ENCODE data around the gene SPINT4. TPM values are rescaled to one million over a fixed set of nuclear protein-coding genes. Genes with fewer than 3 reads are reported as not detected.
"Not testable (repeated sequence)": the region's sequence is repeated elsewhere in the genome, so short reads cannot be mapped to it uniquely, and the experiment has no call there.

The SPINT4 gene
- total RNA-seq, 2 donors from 2014 or later, result not detected

GRCh38 chr20:45735988-45736387, 13.8 kb downstream of the SPINT4 start:
- ATAC-seq (no peak), DNase-seq (ENCODE audit: low spot score) (no peak)
- no peak overlapping the region for H3K27ac Mint-ChIP-seq
- H3K4me3 Mint-ChIP-seq, result no peak overlapping the region
- peaks cover 6% of the 10 kb centered on the region for H3K9me3 Mint-ChIP-seq
- H3K4me1 Mint-ChIP-seq (ENCODE audit: low read depth in 2 of 2), result no peaks in the 10 kb centered on the region
- peaks cover 16% of the 10 kb centered on the region for H3K36me3 Mint-ChIP-seq
- H3K27me3 Mint-ChIP-seq, result peaks cover 15 to 49% of the 10 kb centered on the region in 2 donors

GRCh38 chr20:45742596-45742995, 20.4 kb downstream of the SPINT4 start:
- DNase-seq (ENCODE audit: low spot score) (no peak), ATAC-seq (no peak)
- no peaks in the 10 kb centered on the region for H3K4me1 Mint-ChIP-seq (ENCODE audit: low read depth in 2 of 2)
- H3K27me3 Mint-ChIP-seq, result peaks cover 17 to 39% of the 10 kb centered on the region in 2 donors
- H3K36me3 Mint-ChIP-seq, result no peaks in the 10 kb centered on the region
- no peaks in the 10 kb centered on the region for H3K9me3 Mint-ChIP-seq
- no peak overlapping the region for H3K27ac Mint-ChIP-seq
- no peak overlapping the region for H3K4me3 Mint-ChIP-seq

GRCh38 chr20:45745015-45745414, 22.9 kb downstream of the SPINT4 start:
- no peak overlapping the region for H3K4me3 Mint-ChIP-seq
- no peaks in the 10 kb centered on the region for H3K9me3 Mint-ChIP-seq
- no peak for ATAC-seq
- H3K27me3 Mint-ChIP-seq, result peaks cover 29 to 55% of the 10 kb centered on the region in 2 donors
- H3K36me3 Mint-ChIP-seq, result no peaks in the 10 kb centered on the region
- H3K27ac Mint-ChIP-seq, result no peak overlapping the region
- H3K4me1 Mint-ChIP-seq (ENCODE audit: low read depth in 2 of 2), result no peaks in the 10 kb centered on the region
- no peak for DNase-seq (ENCODE audit: low spot score)

- H3K4me1 Mint-ChIP-seq (ENCODE audit: low read depth in 2 of 2), result peaks cover 0 to 5% of the 10 kb centered on the region in 2 donors
- no peak overlapping the region for H3K27ac Mint-ChIP-seq
- no peaks in the 10 kb centered on the region for H3K36me3 Mint-ChIP-seq
- H3K4me3 Mint-ChIP-seq, result no peak overlapping the region
- ATAC-seq (no peak), DNase-seq (ENCODE audit: low spot score) (no peak)
- H3K9me3 Mint-ChIP-seq, result no peaks in the 10 kb centered on the region
- H3K27me3 Mint-ChIP-seq, result peaks cover 24 to 56% of the 10 kb centered on the region in 2 donors
Observed at GRCh38 chr20:45751721-45752120, 29.6 kb downstream of the SPINT4 start.

- Mint-ChIP-seq H3K9me3 (no peaks in the 10 kb centered on the region), H3K27ac (no peak overlapping the region), H3K27me3 (peaks cover 21 to 45% of the 10 kb centered on the region in 2 donors), H3K36me3 (no peaks in the 10 kb centered on the region), H3K4me3 (no peak overlapping the region), H3K4me1 (ENCODE audit: low read depth in 2 of 2) (peaks cover 0 to 5% of the 10 kb centered on the region in 2 donors)
- no peak for DNase-seq (ENCODE audit: low spot score)
- ATAC-seq, result peak; percentile 60 to 72
Observed at GRCh38 chr20:45752746-45753145, 30.6 kb downstream of the SPINT4 start.

GRCh38 chr20:45758096-45758495, 35.9 kb downstream of the SPINT4 start:
- peaks cover 16 to 27% of the 10 kb centered on the region in 2 donors for H3K27me3 Mint-ChIP-seq
- ATAC-seq (no peak), DNase-seq (ENCODE audit: low spot score) (no peak)
- H3K27ac Mint-ChIP-seq, result no peak overlapping the region
- H3K4me1 Mint-ChIP-seq (ENCODE audit: low read depth in 2 of 2), result no peaks in the 10 kb centered on the region
- H3K4me3 Mint-ChIP-seq, result no peak overlapping the region
- no peaks in the 10 kb centered on the region for H3K36me3 Mint-ChIP-seq
- H3K9me3 Mint-ChIP-seq, result no peaks in the 10 kb centered on the region

GRCh38 chr20:45759921-45760320, 37.8 kb downstream of the SPINT4 start:
- not testable (repeated sequence) for H3K9me3 Mint-ChIP-seq; H3K36me3 Mint-ChIP-seq; H3K4me3 Mint-ChIP-seq; H3K27ac Mint-ChIP-seq; H3K4me1 Mint-ChIP-seq (ENCODE audit: low read depth in 2 of 2); ATAC-seq; DNase-seq (ENCODE audit: low spot score)
- H3K27me3 Mint-ChIP-seq, result peaks cover 10 to 21% of the 10 kb centered on the region in 2 donors

- H3K27ac Mint-ChIP-seq; ATAC-seq; H3K36me3 Mint-ChIP-seq; H3K4me1 Mint-ChIP-seq (ENCODE audit: low read depth in 2 of 2); H3K4me3 Mint-ChIP-seq; H3K9me3 Mint-ChIP-seq; DNase-seq (ENCODE audit: low spot score): not testable (repeated sequence)
- H3K27me3 Mint-ChIP-seq, result peaks cover 12 to 17% of the 10 kb centered on the region in 2 donors
Observed at GRCh38 chr20:45761966-45762365, 39.8 kb downstream of the SPINT4 start.

- not testable (repeated sequence) for H3K9me3 Mint-ChIP-seq; ATAC-seq; H3K36me3 Mint-ChIP-seq; H3K4me1 Mint-ChIP-seq (ENCODE audit: low read depth in 2 of 2); H3K4me3 Mint-ChIP-seq; H3K27ac Mint-ChIP-seq; DNase-seq (ENCODE audit: low spot score)
- peaks cover 12 to 17% of the 10 kb centered on the region in 2 donors for H3K27me3 Mint-ChIP-seq
Observed at GRCh38 chr20:45764618-45765282, 42.6 kb downstream of the SPINT4 start.

- Mint-ChIP-seq H3K36me3 (no peaks in the 10 kb centered on the region), H3K9me3 (no peaks in the 10 kb centered on the region), H3K27me3 (peaks cover 12% of the 10 kb centered on the region in 2 donors), H3K4me1 (ENCODE audit: low read depth in 2 of 2) (no peaks in the 10 kb centered on the region), H3K27ac (no peak overlapping the region), H3K4me3 (no peak overlapping the region)
- no peak for DNase-seq (ENCODE audit: low spot score)
- ATAC-seq, result no peak
Observed at GRCh38 chr20:45765307-45765875, 43.2 kb downstream of the SPINT4 start.

GRCh38 chr20:45765980-45766379, 43.8 kb downstream of the SPINT4 start:
- no peaks in the 10 kb centered on the region for H3K9me3 Mint-ChIP-seq
- no peaks in the 10 kb centered on the region for H3K36me3 Mint-ChIP-seq
- H3K27me3 Mint-ChIP-seq, result peaks cover 6 to 7% of the 10 kb centered on the region in 2 donors
- no peak for DNase-seq (ENCODE audit: low spot score)
- no peak overlapping the region for H3K27ac Mint-ChIP-seq
- H3K4me1 Mint-ChIP-seq (ENCODE audit: low read depth in 2 of 2), result peaks cover 0 to 2% of the 10 kb centered on the region in 2 donors
- no peak overlapping the region for H3K4me3 Mint-ChIP-seq
- ATAC-seq, result no peak

- H3K9me3 Mint-ChIP-seq, result no peaks in the 10 kb centered on the region
- H3K27ac Mint-ChIP-seq, result no peak overlapping the region
- H3K4me1 Mint-ChIP-seq (ENCODE audit: low read depth in 2 of 2), result peaks cover 0 to 6% of the 10 kb centered on the region in 2 donors
- no peak overlapping the region for H3K4me3 Mint-ChIP-seq
- peaks cover 0 to 3% of the 10 kb centered on the region in 2 donors for H3K27me3 Mint-ChIP-seq
- no peaks in the 10 kb centered on the region for H3K36me3 Mint-ChIP-seq
- ATAC-seq (no peak), DNase-seq (ENCODE audit: low spot score) (no peak)
Observed at GRCh38 chr20:45768479-45768878, 46.3 kb downstream of the SPINT4 start.

- Mint-ChIP-seq H3K4me1 (ENCODE audit: low read depth in 2 of 2) (peaks cover 0 to 6% of the 10 kb centered on the region in 2 donors), H3K27ac (no peak overlapping the region), H3K9me3 (no peaks in the 10 kb centered on the region), H3K27me3 (peaks cover 5 to 13% of the 10 kb centered on the region in 2 donors), H3K4me3 (no peak overlapping the region), H3K36me3 (no peaks in the 10 kb centered on the region)
- DNase-seq (ENCODE audit: low spot score), result peak; percentile 77
- ATAC-seq, result peak in 1 of 2 donors; percentile 73
Observed at GRCh38 chr20:45771182-45771759, 49.1 kb downstream of the SPINT4 start.

GRCh38 chr20:45772693-45773092, 50.5 kb downstream of the SPINT4 start:
- no peaks in the 10 kb centered on the region for H3K9me3 Mint-ChIP-seq
- peaks cover 0 to 6% of the 10 kb centered on the region in 2 donors for H3K4me1 Mint-ChIP-seq (ENCODE audit: low read depth in 2 of 2)
- ATAC-seq (no peak), DNase-seq (ENCODE audit: low spot score) (no peak)
- no peaks in the 10 kb centered on the region for H3K36me3 Mint-ChIP-seq
- no peak overlapping the region for H3K4me3 Mint-ChIP-seq
- H3K27ac Mint-ChIP-seq, result no peak overlapping the region
- peaks cover 5 to 13% of the 10 kb centered on the region in 2 donors for H3K27me3 Mint-ChIP-seq
